Posterior cingulate gyrus (tissue), 11 donors: ENCODE measurements around the gene AKT3.
"Not testable (repeated sequence)": the region's sequence is repeated elsewhere in the genome, so short reads cannot be mapped to it uniquely, and the experiment has no call there.

Source experiments
- DNase-seq, 10 donors: peaks; one replicate each; pipeline versions ENCODE4 v3.0.0 to v3.0.0-alpha.2; 2020 to 2021; ENCODE audit warnings: mixed read lengths in 3 of 10
- intact Hi-C: fragments of 100-400 bp; cut with DNase I; formaldehyde crosslinking; loops from one replicate; pipeline ENCODE4 v1.15.1; 2023

Gene AKT3

GRCh38 chr1:243713470-243714186 is 136.4 kb downstream of the AKT3 start:
- intact Hi-C loops = loop anchor here (2.0 to 5.0 kb wide), 3 partner anchors 35 to 559 kb away; partner anchors contain the start of gene ZBTB18
- peak in 6 of 10 donors; percentile 18 to 83 (median 40) for DNase-seq

GRCh38 chr1:243712941-243713340 is 137.1 kb downstream of the AKT3 start:
- DNase-seq = no peak

GRCh38 chr1:243712242-243712641 is 137.8 kb downstream of the AKT3 start:
- intact Hi-C loops = loop anchor here (2.0 to 5.0 kb wide), 3 partner anchors 37 to 560 kb away; partner anchors contain the start of gene ZBTB18
- no peak for DNase-seq

More at GRCh38 chr1:243712941-243713340, 137.1 kb downstream of the AKT3 start:
- intact Hi-C loops = loop anchor here (2.0 to 5.0 kb wide), 3 partner anchors 36 to 559 kb away; partner anchors contain the start of gene ZBTB18

- intact Hi-C loops = loop anchor here (5.0 kb wide), 2 partner anchors 342 to 562 kb away; partner anchors contain the start of gene ZBTB18
- no peak for DNase-seq
These were observed 139.6 kb downstream of the AKT3 start for GRCh38 chr1:243710467-243710866.

- intact Hi-C loops = no loop called here
- DNase-seq = no peak
These were observed 141.8 kb downstream of the AKT3 start for GRCh38 chr1:243708210-243708609.

- DNase-seq = peak in 1 of 10 donors; percentile 63
- intact Hi-C loops = no loop called here
These were observed 143.5 kb downstream of the AKT3 start for GRCh38 chr1:243706563-243706962.

- intact Hi-C loops = no loop called here
- no peak for DNase-seq
These were observed 144.5 kb downstream of the AKT3 start for GRCh38 chr1:243705585-243705984.

- DNase-seq = no peak
- intact Hi-C loops = no loop called here
These were observed 148.2 kb downstream of the AKT3 start for GRCh38 chr1:243701872-243702271.

GRCh38 chr1:243693800-243694199 is 156.2 kb downstream of the AKT3 start:
- intact Hi-C loops = no loop called here
- no peak for DNase-seq

GRCh38 chr1:243686159-243686558 is 163.9 kb downstream of the AKT3 start:
- intact Hi-C loops = no loop called here
- DNase-seq = no peak

- intact Hi-C loops = no loop called here
- no peak for DNase-seq
These were observed 169.2 kb downstream of the AKT3 start for GRCh38 chr1:243680860-243681259.

- intact Hi-C loops = no loop called here
- DNase-seq = no peak
These were observed 177.4 kb downstream of the AKT3 start for GRCh38 chr1:243672539-243673074.

GRCh38 chr1:243667591-243667990 is 182.5 kb downstream of the AKT3 start:
- intact Hi-C loops = no loop called here
- no peak for DNase-seq

GRCh38 chr1:243667133-243667532 is 182.9 kb downstream of the AKT3 start:
- intact Hi-C loops = no loop called here
- DNase-seq = no peak

GRCh38 chr1:243663651-243664050 is 186.4 kb downstream of the AKT3 start:
- no peak for DNase-seq
- intact Hi-C loops = no loop called here

GRCh38 chr1:243662169-243662568 is 187.9 kb downstream of the AKT3 start:
- DNase-seq, intact Hi-C loops: not testable (repeated sequence)

GRCh38 chr1:243658594-243659105 is 191.4 kb downstream of the AKT3 start:
- intact Hi-C loops = no loop called here

GRCh38 chr1:243657793-243658192 is 192.2 kb downstream of the AKT3 start:
- intact Hi-C loops = no loop called here
- no peak for DNase-seq

More at GRCh38 chr1:243658594-243659105, 191.4 kb downstream of the AKT3 start:
- DNase-seq = no peak

- intact Hi-C loops = not testable (repeated sequence)
These were observed 200.5 kb downstream of the AKT3 start for GRCh38 chr1:243649530-243649929.

GRCh38 chr1:243646841-243647240 is 203.2 kb downstream of the AKT3 start:
- no peak for DNase-seq

More at GRCh38 chr1:243649530-243649929, 200.5 kb downstream of the AKT3 start:
- not testable (repeated sequence) for DNase-seq

GRCh38 chr1:243645281-243645680 is 204.8 kb downstream of the AKT3 start:
- intact Hi-C loops = no loop called here
- DNase-seq = no peak

More at GRCh38 chr1:243646841-243647240, 203.2 kb downstream of the AKT3 start:
- intact Hi-C loops = no loop called here
